Measurements from ENCODE around the gene CAP2. TPM values are rescaled to one million over a fixed set of nuclear protein-coding genes. Genes with fewer than 3 reads are reported as not detected.

Gene CAP2
- polyA plus RNA-seq, 4 donors, result 13.4 to 15.6 (median 14.0) TPM

- DNase-seq (ENCODE audit: low read depth in 4 of 4, low spot score in 3 of 4), result no peak
These were observed 79.3 kb downstream of the CAP2 start for GRCh38 chr6:17472653-17473183.

DNA sequence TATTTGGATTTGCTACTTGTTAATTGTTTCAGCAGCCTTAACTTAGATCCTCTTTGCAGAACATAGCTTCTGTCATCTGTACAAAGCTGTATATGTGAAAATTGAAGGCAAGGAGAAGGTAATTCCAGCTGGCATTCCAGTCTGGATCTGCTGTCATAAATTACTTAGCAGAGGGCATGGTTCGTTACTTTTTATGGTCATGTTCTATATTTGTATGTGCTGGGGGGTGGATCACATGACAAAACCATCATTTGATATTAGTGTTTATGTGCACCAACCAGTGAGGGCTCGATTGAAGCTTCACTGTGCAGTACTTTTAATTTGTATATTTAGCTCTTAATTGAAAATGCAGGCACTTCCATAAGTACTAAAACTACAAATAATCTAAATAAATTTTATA is 80.2 kb downstream of the CAP2 start:
- no peak for DNase-seq (ENCODE audit: low read depth in 4 of 4, low spot score in 3 of 4)

GRCh38 chr6:17474289-17474688 is 80.9 kb downstream of the CAP2 start:
- DNase-seq (ENCODE audit: low read depth in 4 of 4, low spot score in 3 of 4), result no peak

DNA sequence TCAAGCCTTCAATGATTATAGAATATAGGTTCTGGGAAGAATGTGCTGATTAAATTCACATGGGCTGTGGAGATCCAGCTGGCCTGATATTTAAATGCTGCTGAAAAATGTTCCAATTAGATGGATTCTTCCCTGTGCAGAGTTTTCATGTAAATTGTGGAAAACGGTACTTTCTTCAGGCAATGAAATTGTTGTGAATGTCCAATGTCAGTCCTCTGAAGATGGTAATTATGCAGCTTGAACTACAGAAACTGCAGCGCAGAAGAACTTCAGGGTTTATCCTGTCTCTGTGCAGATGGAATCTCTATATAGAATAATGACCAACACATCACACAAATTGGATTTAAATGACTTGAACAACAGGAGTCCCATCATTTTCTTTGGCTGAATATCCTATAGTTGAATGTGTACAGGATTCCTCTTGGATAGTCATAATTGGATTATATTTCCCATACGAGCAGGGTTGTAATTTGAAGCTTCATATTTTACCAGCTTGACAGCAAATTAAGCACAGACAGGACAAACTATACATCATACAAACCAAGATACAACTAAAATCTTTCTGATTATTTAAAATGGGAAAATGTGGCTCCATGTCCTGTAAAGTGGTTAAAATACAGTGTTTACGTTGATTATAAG is 82.3 kb downstream of the CAP2 start:
- no peak for DNase-seq (ENCODE audit: low read depth in 4 of 4, low spot score in 3 of 4)

DNA sequence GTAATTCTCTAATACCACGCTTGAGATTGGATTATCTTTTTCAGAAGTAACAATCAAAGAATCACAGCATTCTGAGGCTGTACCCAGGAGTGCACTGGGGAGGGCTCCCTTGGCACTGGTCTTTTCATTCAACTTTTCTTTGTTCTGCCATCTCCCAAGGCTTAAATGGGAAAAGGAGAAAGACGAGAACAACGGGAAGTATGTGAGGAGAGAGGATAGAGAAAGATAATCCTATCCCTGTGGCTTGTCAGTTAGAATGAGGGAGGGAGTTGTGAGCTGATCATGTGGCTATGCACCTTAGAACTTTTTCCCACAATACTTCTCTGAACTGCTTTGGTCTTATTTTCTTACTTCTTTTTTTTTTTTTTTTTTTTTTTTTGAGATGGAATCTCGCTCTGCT is 83.1 kb downstream of the CAP2 start:
- DNase-seq (ENCODE audit: low read depth in 4 of 4, low spot score in 3 of 4), result no peak

DNA sequence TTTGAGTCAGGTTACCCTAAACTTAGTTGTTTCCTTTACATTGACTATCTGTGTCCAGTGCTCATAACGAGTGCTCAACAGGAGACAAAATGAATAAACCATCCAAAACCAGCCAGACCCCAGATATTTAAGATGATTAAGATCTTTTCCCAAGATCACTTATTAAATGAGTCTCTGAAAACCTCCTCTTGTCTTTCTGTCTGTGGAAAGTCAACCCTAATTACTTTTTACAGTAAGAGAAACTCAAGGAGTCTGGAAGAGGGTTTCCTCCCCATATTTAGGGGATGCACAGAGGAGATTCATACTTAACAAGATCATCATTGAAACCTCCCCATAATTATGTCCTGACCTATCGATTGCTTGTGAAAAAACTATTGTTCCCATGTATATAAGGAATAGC is 84.0 kb downstream of the CAP2 start:
- no peak for DNase-seq (ENCODE audit: low read depth in 4 of 4, low spot score in 3 of 4)

GRCh38 chr6:17478223-17478907 is 85.0 kb downstream of the CAP2 start:
- DNase-seq (ENCODE audit: low read depth in 4 of 4, low spot score in 3 of 4), result no peak

DNA sequence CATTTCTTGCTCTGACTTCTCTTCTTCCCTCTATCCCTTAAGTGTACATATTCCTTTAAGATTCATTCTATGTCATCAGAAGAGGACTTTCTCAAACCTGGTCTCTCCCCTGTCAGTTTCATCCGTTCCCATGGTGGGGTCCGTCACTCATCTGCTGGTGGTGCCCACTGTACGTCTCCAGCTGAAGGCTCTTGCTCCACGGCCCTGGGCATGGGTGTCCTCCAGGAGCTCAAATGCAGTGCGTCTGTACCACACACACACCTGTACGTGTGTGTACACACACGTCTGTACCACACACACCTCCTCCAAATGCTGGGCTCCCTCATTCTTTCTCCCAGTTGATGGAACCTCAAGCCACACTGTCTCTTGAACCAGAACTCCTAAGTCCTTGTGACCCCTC is 85.6 kb downstream of the CAP2 start:
- no peak for DNase-seq (ENCODE audit: low read depth in 4 of 4, low spot score in 3 of 4)

DNA sequence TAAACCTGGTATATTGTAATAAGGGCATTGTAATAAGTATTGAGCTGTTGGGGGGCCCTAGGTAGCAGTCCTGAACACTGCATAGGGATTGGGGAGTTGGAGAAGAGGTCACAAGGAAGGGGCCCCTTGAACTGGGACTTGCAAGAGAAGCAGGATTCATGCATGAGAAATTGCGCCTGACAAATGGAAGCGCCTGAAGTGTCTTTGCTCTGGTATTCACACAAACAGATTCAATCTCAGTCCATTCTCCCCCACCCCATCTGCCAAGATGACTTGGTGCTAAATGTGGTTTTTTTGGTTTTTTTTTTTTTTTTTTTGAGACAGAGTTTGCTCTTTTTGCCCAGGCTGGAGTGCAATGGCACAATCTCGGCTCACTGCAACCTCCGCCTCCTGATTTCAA is 87.1 kb downstream of the CAP2 start:
- DNase-seq (ENCODE audit: low read depth in 4 of 4, low spot score in 3 of 4), result no peak

DNA sequence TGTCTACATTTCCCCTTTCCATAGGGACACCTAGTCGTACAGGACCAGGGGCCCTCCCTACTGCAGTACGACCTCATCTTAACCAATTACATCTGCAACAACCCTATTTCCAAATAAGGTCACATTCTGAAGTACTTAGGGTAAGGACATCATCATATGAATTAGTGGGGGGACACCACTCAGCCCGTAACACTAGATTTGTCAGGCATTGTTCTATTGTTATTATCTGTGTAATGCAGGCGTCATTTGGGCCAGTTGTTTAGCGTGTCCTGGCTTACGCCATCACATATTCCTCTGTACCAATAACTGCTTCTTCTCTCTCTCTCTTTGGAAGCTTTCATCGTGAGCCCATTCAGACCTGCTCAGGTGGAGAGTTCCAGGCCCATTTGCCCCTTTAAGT is 89.3 kb downstream of the CAP2 start:
- DNase-seq (ENCODE audit: low read depth in 4 of 4, low spot score in 3 of 4), result no peak

DNA sequence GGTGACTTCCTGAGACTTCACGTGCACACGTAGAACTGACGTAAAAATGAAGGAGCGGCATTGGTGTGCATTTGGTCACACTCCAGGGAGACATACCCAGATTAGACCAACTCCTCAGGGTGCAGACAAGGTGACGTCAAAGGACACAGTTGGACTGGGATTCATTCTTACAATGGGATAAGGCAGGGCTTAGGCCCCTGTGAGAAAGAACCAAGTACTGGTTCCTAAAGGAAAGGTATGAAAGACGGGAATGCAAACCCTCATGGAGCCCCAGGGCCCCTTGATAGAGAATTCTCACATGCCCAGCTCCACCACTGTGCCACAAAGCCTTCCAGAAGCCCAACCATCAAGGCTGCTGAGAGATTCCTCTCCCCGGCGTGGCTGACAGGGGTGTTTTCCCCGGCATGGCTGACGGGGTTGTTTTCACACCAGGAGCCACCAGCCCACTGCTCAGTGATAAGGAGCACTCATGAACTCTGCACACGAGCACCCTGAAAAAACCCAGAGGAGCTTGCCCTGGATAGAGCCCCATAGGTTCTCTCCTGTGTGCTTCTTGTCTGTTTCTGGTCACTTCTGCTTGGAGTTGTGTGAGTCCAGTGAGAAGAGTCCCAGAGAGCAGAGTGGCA is 90.1 kb downstream of the CAP2 start:
- no peak for DNase-seq (ENCODE audit: low read depth in 4 of 4, low spot score in 3 of 4)

GRCh38 chr6:17484201-17484849 is 90.9 kb downstream of the CAP2 start:
- no peak for DNase-seq (ENCODE audit: low read depth in 4 of 4, low spot score in 3 of 4)

GRCh38 chr6:17485181-17485580 is 91.8 kb downstream of the CAP2 start:
- DNase-seq (ENCODE audit: low read depth in 4 of 4, low spot score in 3 of 4), result no peak

GRCh38 chr6:17485946-17486345 is 92.6 kb downstream of the CAP2 start:
- DNase-seq (ENCODE audit: low read depth in 4 of 4, low spot score in 3 of 4), result no peak

GRCh38 chr6:17486680-17487079 is 93.3 kb downstream of the CAP2 start:
- no peak for DNase-seq (ENCODE audit: low read depth in 4 of 4, low spot score in 3 of 4)

DNA sequence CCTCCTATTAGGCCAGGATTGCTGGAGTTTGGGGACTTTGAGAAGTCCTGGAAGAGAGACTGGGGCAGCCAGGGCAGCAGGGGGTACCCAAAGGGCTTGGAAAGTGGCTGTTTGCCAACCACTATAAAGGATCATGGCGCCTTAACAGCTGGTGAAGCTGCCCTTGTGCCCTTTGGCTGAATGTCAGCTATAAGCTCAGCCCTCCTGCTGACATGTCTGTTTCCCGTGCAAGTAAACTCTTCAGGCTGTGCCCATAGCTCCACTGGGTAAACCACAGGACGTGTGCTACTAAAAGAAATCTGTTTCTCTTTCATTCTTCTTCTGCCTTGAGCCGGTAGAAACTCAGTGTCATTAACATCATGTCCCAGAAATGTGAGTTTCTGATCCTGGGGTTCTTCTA is 97.3 kb downstream of the CAP2 start:
- no peak for DNase-seq (ENCODE audit: low read depth in 4 of 4, low spot score in 3 of 4)

DNA sequence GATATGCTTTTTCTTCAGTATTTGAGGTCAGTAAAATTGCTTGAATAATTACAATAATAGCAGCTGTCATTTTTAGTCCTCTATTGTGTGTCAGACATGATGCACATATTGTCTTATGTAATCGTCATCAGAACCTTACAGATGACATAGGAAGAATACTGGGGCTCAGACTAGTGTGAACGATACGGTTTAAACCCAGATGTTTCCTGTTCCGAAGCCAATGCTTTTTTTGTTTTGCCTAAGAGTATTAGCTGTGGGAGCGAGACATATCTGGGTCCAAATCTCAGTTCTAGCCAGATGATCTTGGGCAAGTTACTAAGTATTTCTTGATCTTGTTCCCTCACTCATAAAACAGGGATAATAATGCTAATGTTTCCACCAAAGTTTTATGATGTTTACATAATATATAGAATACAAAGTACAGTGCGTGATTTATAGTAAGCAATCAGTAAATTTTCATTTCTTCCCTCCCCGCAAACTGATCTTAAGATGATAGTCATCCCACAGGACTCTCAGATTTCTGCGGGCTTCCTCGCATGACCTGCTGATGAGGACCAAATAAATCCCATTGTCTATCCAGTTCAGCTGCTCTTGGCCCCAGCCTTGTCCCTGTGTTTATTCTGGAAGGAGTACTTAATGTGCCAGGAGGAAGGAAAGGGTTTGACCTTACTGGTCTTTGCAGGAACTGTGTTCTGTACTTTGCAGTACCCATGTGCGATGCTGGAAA is 98.2 kb downstream of the CAP2 start:
- no peak for DNase-seq (ENCODE audit: low read depth in 4 of 4, low spot score in 3 of 4)

DNA sequence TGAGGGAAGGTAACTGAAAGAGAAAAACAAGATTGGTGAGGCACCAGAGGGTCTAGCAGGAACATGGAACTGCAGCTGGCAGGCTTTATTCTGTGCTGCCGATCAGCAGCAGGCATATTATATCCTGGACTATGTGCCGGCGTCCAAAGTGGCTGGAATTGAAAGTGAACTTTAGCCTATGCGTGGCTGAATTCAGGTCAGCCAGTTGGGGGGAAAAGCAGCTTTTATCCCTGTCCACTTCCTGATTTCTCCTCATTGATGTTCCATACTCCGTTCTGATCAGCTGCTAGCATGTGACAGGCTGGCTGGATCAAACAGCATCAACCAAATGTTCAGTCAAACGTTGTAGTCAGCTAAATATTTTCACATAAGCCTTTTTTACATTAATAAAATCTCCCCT is 99.0 kb downstream of the CAP2 start:
- DNase-seq (ENCODE audit: low read depth in 4 of 4, low spot score in 3 of 4), result no peak

GRCh38 chr6:17493286-17493685 is 99.9 kb downstream of the CAP2 start:
- no peak for DNase-seq (ENCODE audit: low read depth in 4 of 4, low spot score in 3 of 4)

GRCh38 chr6:17494177-17494576 is 100.8 kb downstream of the CAP2 start:
- no peak for DNase-seq (ENCODE audit: low read depth in 4 of 4, low spot score in 3 of 4)

DNA sequence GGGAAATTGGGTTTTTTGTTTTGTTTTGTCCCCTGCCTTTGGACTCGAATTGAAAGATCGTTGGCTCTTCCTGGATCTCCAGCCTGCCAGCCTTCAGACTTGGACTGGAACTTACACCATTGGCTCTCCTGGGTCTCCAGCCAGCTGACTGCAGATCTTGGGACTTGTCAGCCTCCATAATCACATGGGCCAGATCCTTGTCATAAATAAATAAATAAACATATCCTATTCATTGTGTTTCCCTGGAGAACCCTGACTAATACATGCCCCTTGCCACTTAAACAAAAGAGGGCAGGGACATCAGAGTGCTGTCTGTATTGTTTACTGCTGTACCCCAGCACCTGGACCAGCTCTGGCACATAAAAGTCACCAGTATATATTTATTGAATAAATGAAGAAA is 101.5 kb downstream of the CAP2 start:
- no peak for DNase-seq (ENCODE audit: low read depth in 4 of 4, low spot score in 3 of 4)

Measured in left renal pelvis (tissue), 4 donors.